K562 (cell line): Measurements from ENCODE around the gene NPAS3. TPM values are rescaled to one million over a fixed set of nuclear protein-coding genes. Genes with fewer than 3 reads are reported as not detected.

Experiments
- ATAC-seq: fragments of 200-7000 bp; cut with Tn5 transposase; 3 replicates; pipeline ENCODE4 v1.9.1; 2020; ENCODE audit warnings: moderate library complexity
- BruUV-seq: library from RNA; stranded (reverse); fragments of 400-500 nt; replicated peaks from 2 replicates; lab custom pipeline; 2021; lab: Mats Ljungman, UMichigan
- CTCF ChIA-PET: fragments of 300-600 bp; formaldehyde crosslinking; extraction: SDS; loops from one replicate; lab custom pipeline; 2021; ENCODE audit warnings: low intra/inter-chr PET ratio; lab: Yijun Ruan, JAX
- POLR2A ChIA-PET: fragments of 300-600, 350-650 bp; sonication (Branson Sonifier 250); formaldehyde crosslinking; extraction: SDS; loops from one replicate; lab custom pipeline; 2021; ENCODE audit warnings: antibody characterized with exemption, inconsistent platforms; lab: Yijun Ruan, JAX
- DNase-seq, 4 experiments: peaks; one replicate each; pipeline versions ENCODE4 v3.0.0 to v3.0.0-alpha.2; 2011 to 2018; ENCODE audit warnings: low spot score in 3 of 4, mixed read lengths in 3 of 4; ENCODE audit errors: extremely low read depth in 1 of 4
- FAIRE-seq: peaks from 2 replicates; lab custom pipeline; 2011; peaks lifted over from hg19 to GRCh38; lab: Jason Lieb, UNC
- H2AFZ ChIP-seq: 2 replicates; pipeline ENCODE4 v1.6.0; 2011; ENCODE audit warnings: low read depth, low read length, control low read depth, inconsistent platforms
- H3K27ac ChIP-seq: fragments of 200-600 bp; 3 replicates; pipeline ENCODE4 v1.8.0; 2011; ENCODE audit warnings: low read depth, mild to moderate bottlenecking, control low read depth, inconsistent platforms, low read length, moderate library complexity, mixed read lengths; ENCODE audit errors: extremely low read depth
- H3K27me3 ChIP-seq, 2 experiments: fragments of 300-600 bp in 1 of 2; 2 replicates in 1 of 2; 3 replicates in 1 of 2; pipeline versions ENCODE4 v1.6.0 to v1.8.0; 2011; ENCODE audit warnings: inconsistent platforms in 2 of 2, low read length in 2 of 2, mild to moderate bottlenecking in 1 of 2, mixed read lengths in 1 of 2, moderate library complexity in 1 of 2; ENCODE audit not compliant: control insufficient read depth in 2 of 2, insufficient read depth in 2 of 2
- H3K36me3 ChIP-seq: fragments of 300-600 bp; 3 replicates; pipeline ENCODE4 v1.8.0; 2011; ENCODE audit warnings: mild to moderate bottlenecking, low read length, inconsistent platforms; ENCODE audit not compliant: control insufficient read depth, insufficient read depth
- H3K4me1 ChIP-seq, 2 experiments: fragments of 200-600 bp in 1 of 2; replicated peaks in 1 of 2; 2 replicates in 1 of 2; 3 replicates in 1 of 2; pipeline versions ENCODE4 v1.5.1 to v1.8.0; 2011; ENCODE audit warnings: inconsistent platforms in 2 of 2, low read length in 2 of 2, mild to moderate bottlenecking in 1 of 2, mixed read lengths in 1 of 2, moderate library complexity in 1 of 2; ENCODE audit not compliant: control insufficient read depth in 2 of 2, insufficient read depth in 2 of 2
- H3K4me2 ChIP-seq: 2 replicates; pipeline ENCODE4 v1.6.1; 2011; ENCODE audit warnings: low read length, control low read depth, inconsistent platforms, mixed read lengths; ENCODE audit not compliant: insufficient read depth
- H3K4me3 ChIP-seq: fragments of 200-600 bp; sonication (generic), shearing (Covaris generic); 2 replicates; pipeline ENCODE4 v1.5.1; 2016; ENCODE audit warnings: control low read depth, inconsistent platforms
- H3K79me2 ChIP-seq: fragments of 200-600 bp; 3 replicates; pipeline ENCODE4 v1.8.0; 2011; ENCODE audit warnings: low read length, inconsistent platforms; ENCODE audit not compliant: control insufficient read depth, insufficient read depth
- H3K9ac ChIP-seq, 2 experiments: 2 replicates each; pipeline versions ENCODE4 v1.6.0 to v1.6.1; 2011; ENCODE audit warnings: low read depth in 2 of 2, low read length in 2 of 2, control low read depth in 1 of 2, inconsistent platforms in 1 of 2, mild to moderate bottlenecking in 1 of 2, mixed read lengths in 1 of 2; ENCODE audit not compliant: insufficient read depth in 1 of 2
- H3K9me1 ChIP-seq: one replicate; pipeline ENCODE4 v1.6.0; 2011; ENCODE audit warnings: inconsistent platforms, mild to moderate bottlenecking, low read length, moderate library complexity; ENCODE audit not compliant: control insufficient read depth, insufficient read depth
- H3K9me3 ChIP-seq: replicated peaks from 2 replicates; pipeline ENCODE4 v1.5.1; 2011; ENCODE audit warnings: low read depth, low read length, inconsistent platforms; ENCODE audit not compliant: control insufficient read depth, insufficient read depth
- H4K20me1 ChIP-seq: replicated peaks from 2 replicates; pipeline ENCODE4 v1.6.1; 2011; ENCODE audit warnings: low read length, inconsistent platforms, mixed read lengths; ENCODE audit not compliant: control insufficient read depth, insufficient read depth
- BRD4 ChIP-seq: fragments of 200-600 bp; sonication (generic); IDR thresholded peaks from 2 replicates; pipeline ENCODE4 v1.6.1; 2017; ENCODE audit warnings: inconsistent platforms
- CEBPB ChIP-seq: fragments of 450-650 bp; IDR thresholded peaks from 2 replicates; pipeline ENCODE4 v1.6.1; 2016; ENCODE audit warnings: missing genetic modification characterization, missing compliant biosample characterization
- EHMT2 ChIP-seq: fragments of 450-650 bp; IDR thresholded peaks from 2 replicates; pipeline ENCODE4 v1.6.1; 2018; ENCODE audit warnings: antibody characterized with exemption
- FOXK1 ChIP-seq: sonication (generic); formaldehyde crosslinking; IDR thresholded peaks from 2 replicates; pipeline ENCODE4 v1.8.0; 2022; ENCODE audit warnings: missing genetic modification reagents, mild to moderate bottlenecking, borderline replicate concordance
- FOXM1 ChIP-seq, 2 experiments: fragments of 450-650 bp in 1 of 2; sonication (generic) in 1 of 2; formaldehyde crosslinking in 1 of 2; IDR thresholded peaks; 2 replicates each; pipeline versions ENCODE4 v1.6.1 to v1.9.0; 2017 to 2022; ENCODE audit warnings: low read depth in 2 of 2, mild to moderate bottlenecking in 2 of 2, missing genetic modification reagents in 1 of 2, moderate library complexity in 1 of 2
- HNRNPK ChIP-seq: fragments of 200-400 bp; formaldehyde crosslinking; IDR thresholded peaks from one replicate; pipeline ENCODE4 v1.6.1; 2018; ENCODE audit warnings: mild to moderate bottlenecking, low read depth, low read length; ENCODE audit not compliant: poor library complexity, severe bottlenecking
- JUN ChIP-seq, 2 experiments: sonication (generic) in 1 of 2; formaldehyde crosslinking in 1 of 2; IDR thresholded peaks; 2 replicates each; pipeline versions ENCODE4 v1.6.1 to v1.8.0; 2012 to 2022; ENCODE audit warnings: borderline replicate concordance in 2 of 2, mild to moderate bottlenecking in 2 of 2, improper control_type of control experiment in 1 of 2, low read depth in 1 of 2, low read length in 1 of 2, missing genetic modification reagents in 1 of 2
- NR2C2 ChIP-seq, 2 experiments: fragments of 200-800 bp in 1 of 2; sonication (Bioruptor generic) in 1 of 2; sonication (generic) in 1 of 2; formaldehyde crosslinking in 1 of 2; IDR thresholded peaks; 2 replicates each; pipeline versions ENCODE4 v1.6.1 to v1.8.0; 2016 to 2022; ENCODE audit warnings: mild to moderate bottlenecking in 1 of 2, missing compliant biosample characterization in 1 of 2, missing genetic modification characterization in 1 of 2, missing genetic modification reagents in 1 of 2
- SIRT6 ChIP-seq: IDR thresholded peaks from one replicate; pipeline ENCODE4 v1.6.1; 2012; ENCODE audit warnings: low read depth, mild to moderate bottlenecking, control low read depth, inconsistent platforms, low read length, moderate library complexity
- TFAM ChIP-seq: fragments of 250-450 bp; sonication (Bioruptor Pico); conservative IDR thresholded peaks from 2 replicates; pipeline ENCODE4 v1.5.0; 2021; ENCODE audit warnings: mild to moderate bottlenecking, moderate library complexity
- TRIM28 ChIP-seq: fragments of 450-650 bp; IDR thresholded peaks from 2 replicates; pipeline ENCODE4 v1.6.1; 2017
- ZC3H4 ChIP-seq: sonication (generic); formaldehyde crosslinking; IDR thresholded peaks from 2 replicates; pipeline ENCODE4 v1.9.0; 2021; ENCODE audit warnings: missing genetic modification reagents, borderline replicate concordance
- ZNF174 ChIP-seq: fragments of 250-450 bp; sonication (Bioruptor Pico); IDR thresholded peaks from 2 replicates; pipeline ENCODE4 v1.4.0; 2020; ENCODE audit warnings: mild to moderate bottlenecking
- WGBS: fragments of 100-300 bp; shearing (Covaris generic); methylation state at CpG from one replicate; pipeline ENCODE4 v1.1.6; 2016; ENCODE audit warnings: low coverage, mixed read lengths; ENCODE audit not compliant: insufficient coverage; ENCODE audit errors: missing lambda C conversion rate; 5-methylcytosine and 5-hydroxymethylcytosine counted together
- in situ Hi-C: fragments of 300-500 bp; cut with MboI; formaldehyde crosslinking; loops from 4 replicates; pipeline ENCODE4 v1.15.0; 2018; ENCODE audit warnings: inconsistent platforms, mixed read lengths
- intact Hi-C: fragments of 100-400 bp; cut with micrococcal nuclease; formaldehyde crosslinking; loops from 2 replicates; pipeline ENCODE4 v1.14.2; 2022
- polyA plus RNA-seq, 8 experiments: library from polyadenylated mRNA; depleted of rRNA in 4 of 8; stranded (reverse) in 5 of 8; unstranded in 3 of 8; fragments of >200 nt; fragmentation: Nextera tagmentation in 2 of 8; fragmentation: Illumina TruSeq in 1 of 8; extraction: Ambion mirVana in 2 of 8; extraction: Trizol in 1 of 8; gene quantifications; 2 replicates each; pipeline versions ENCODE4 v1.2.1 to v1.2.3, GENCODE V29; 2011 to 2014; ENCODE audit warnings: inconsistent platforms in 1 of 8, missing spikeins in 1 of 8
- total RNA-seq, 7 experiments: library from RNA; depleted of rRNA in 6 of 7; stranded (reverse); fragments of >200 nt in 6 of 7; fragmentation: Illumina TruSeq in 2 of 7; extraction: Trizol in 2 of 7; gene quantifications; 2 replicates each; pipeline versions ENCODE4 v1.2.1 to v1.2.3, GENCODE V29; 2011 to 2021; ENCODE audit warnings: low replicate concordance in 1 of 7
- TF ChIP-seq, protein P1 (sequence below): fragments of 250-450 bp; sonication (Bioruptor Pico); IDR thresholded peaks from 2 replicates; pipeline ENCODE4 v1.8.0; 2022; ENCODE audit warnings: inconsistent platforms, mild to moderate bottlenecking, moderate library complexity, borderline replicate concordance
- TF ChIP-seq, protein P2 (sequence below): fragments of 250-450 bp; sonication (Bioruptor Pico); IDR thresholded peaks from 2 replicates; pipeline ENCODE4 v1.4.0; 2020; ENCODE audit warnings: mild to moderate bottlenecking, moderate library complexity
- TF ChIP-seq, protein P3 (sequence below): fragments of 450-650 bp; IDR thresholded peaks from 2 replicates; pipeline ENCODE4 v1.6.1; 2017; ENCODE audit warnings: antibody characterized with exemption

Gene NPAS3
- total and polyA plus RNA-seq, 9 of the 15 experiments (the other 6 are each of a cell fraction or from before 2014, with no cell fraction given) = 0.04 TPM; not detected in 8

DNA sequence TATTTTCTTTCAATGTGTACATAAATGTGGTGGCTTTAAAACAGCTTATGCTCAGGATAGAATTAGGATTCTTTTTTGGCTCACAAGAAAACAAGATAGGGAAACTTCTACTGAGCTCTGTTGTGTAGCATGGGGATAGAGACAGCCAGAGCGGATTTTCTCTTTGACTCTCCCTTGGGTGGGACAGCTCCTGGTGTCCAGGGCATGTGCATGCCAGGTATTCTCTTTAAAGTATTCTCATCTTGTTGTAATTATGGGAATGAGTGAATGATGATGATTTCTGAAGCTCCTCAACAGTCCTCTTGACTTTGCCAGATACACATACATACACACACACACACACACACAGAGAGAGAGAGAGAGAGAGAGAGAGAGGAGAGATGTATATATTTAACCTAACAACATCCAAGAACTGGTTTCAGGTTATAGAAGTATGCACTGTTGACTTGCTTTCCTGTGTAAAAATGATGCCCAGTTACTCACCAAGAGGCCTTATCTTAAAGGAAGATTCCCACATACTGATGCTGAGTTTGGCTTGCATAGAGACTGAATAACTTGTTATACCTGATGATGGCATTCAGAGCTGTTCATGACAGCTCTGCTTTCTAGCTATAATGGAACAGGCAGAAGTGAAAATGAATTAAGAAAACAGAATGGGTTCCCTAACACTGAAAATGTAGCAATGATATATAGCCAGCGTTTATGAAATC, 624.7 kb downstream of the NPAS3 start:
- H3K9me1 ChIP-seq = no peaks in the 10 kb centered on the region
- POLR2A ChIA-PET = interaction anchor here (0.6 to 2.1 kb wide), 2 partner anchors 9 to 11 kb away, joined by 5 to 6 read pairs; no protein-coding TSS in a partner anchor
- TF ChIP-seq NR2C2 (CRISPR knock-in tag; IDR thresholded peaks at IDR 0.05) (no peak), NR2C2 (tag; IDR thresholded peaks at IDR 0.05) (no peak), JUN (IDR thresholded peaks at IDR 0.05; ENCODE audit: borderline replicate concordance, low read depth, low read length) (no peak), JUN (CRISPR knock-in tag; IDR thresholded peaks at IDR 0.05; ENCODE audit: borderline replicate concordance) (no peak), TRIM28 (no peak), BRD4 (no peak), SIRT6 (no peak), ZNF174 (CRISPR knock-in tag) (no peak), HNRNPK (no peak), TFAM (no peak), FOXM1 (IDR thresholded peaks at IDR 0.05; ENCODE audit: low read depth) (no peak), FOXM1 (CRISPR knock-in tag; IDR thresholded peaks at IDR 0.05; ENCODE audit: low read depth) (no peak), EHMT2 (no peak), ZC3H4 (CRISPR knock-in tag) (no peak), CEBPB (tag) (no peak), FOXK1 (CRISPR knock-in tag) (no peak)
- TF ChIP-seq, protein P1, sequence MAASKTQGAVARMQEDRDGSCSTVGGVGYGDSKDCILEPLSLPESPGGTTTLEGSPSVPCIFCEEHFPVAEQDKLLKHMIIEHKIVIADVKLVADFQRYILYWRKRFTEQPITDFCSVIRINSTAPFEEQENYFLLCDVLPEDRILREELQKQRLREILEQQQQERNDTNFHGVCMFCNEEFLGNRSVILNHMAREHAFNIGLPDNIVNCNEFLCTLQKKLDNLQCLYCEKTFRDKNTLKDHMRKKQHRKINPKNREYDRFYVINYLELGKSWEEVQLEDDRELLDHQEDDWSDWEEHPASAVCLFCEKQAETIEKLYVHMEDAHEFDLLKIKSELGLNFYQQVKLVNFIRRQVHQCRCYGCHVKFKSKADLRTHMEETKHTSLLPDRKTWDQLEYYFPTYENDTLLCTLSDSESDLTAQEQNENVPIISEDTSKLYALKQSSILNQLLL (CRISPR knock-in tag) = no peak
- TF ChIP-seq, protein P2, sequence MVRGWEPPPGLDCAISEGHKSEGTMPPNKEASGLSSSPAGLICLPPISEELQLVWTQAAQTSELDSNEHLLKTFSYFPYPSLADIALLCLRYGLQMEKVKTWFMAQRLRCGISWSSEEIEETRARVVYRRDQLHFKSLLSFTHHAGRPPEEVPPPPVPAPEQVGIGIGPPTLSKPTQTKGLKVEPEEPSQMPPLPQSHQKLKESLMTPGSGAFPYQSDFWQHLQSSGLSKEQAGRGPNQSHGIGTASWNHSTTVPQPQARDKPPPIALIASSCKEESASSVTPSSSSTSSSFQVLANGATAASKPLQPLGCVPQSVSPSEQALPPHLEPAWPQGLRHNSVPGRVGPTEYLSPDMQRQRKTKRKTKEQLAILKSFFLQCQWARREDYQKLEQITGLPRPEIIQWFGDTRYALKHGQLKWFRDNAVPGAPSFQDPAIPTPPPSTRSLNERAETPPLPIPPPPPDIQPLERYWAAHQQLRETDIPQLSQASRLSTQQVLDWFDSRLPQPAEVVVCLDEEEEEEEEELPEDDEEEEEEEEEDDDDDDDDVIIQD (CRISPR knock-in tag) = no peak
- TF ChIP-seq, protein P3, sequence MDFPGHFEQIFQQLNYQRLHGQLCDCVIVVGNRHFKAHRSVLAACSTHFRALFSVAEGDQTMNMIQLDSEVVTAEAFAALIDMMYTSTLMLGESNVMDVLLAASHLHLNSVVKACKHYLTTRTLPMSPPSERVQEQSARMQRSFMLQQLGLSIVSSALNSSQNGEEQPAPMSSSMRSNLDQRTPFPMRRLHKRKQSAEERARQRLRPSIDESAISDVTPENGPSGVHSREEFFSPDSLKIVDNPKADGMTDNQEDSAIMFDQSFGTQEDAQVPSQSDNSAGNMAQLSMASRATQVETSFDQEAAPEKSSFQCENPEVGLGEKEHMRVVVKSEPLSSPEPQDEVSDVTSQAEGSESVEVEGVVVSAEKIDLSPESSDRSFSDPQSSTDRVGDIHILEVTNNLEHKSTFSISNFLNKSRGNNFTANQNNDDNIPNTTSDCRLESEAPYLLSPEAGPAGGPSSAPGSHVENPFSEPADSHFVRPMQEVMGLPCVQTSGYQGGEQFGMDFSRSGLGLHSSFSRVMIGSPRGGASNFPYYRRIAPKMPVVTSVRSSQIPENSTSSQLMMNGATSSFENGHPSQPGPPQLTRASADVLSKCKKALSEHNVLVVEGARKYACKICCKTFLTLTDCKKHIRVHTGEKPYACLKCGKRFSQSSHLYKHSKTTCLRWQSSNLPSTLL = no peak

More for the DNA sequence above, 624.7 kb downstream of the NPAS3 start:
- no peak overlapping the region for H2AFZ ChIP-seq
- DNase-seq = no peak
- H3K9ac ChIP-seq = no peak overlapping the region
- no TSS peak for BruUV-seq
- no peak overlapping the region for H3K4me3 ChIP-seq
- intact Hi-C loops (no loop called here), in situ Hi-C loops (no loop called here)
- no peak for ATAC-seq
- H3K4me1 ChIP-seq = peaks cover 0 to 16% of the 10 kb centered on the region in 2 experiments; a peak in 2 of 5 replicates
- FAIRE-seq = no peak
- H3K9me3 ChIP-seq = no peaks in the 10 kb centered on the region
- no peaks in the 10 kb centered on the region for H4K20me1 ChIP-seq
- CTCF ChIA-PET = no interaction called here
- 40% methylated on average over 2 of the region's 2 CpGs for WGBS
- H3K27ac ChIP-seq = no peak overlapping the region
- no peaks in the 10 kb centered on the region for H3K27me3 ChIP-seq
- no peak overlapping the region for H3K4me2 ChIP-seq
- no peaks in the 10 kb centered on the region for H3K36me3 ChIP-seq
- no peaks in the 10 kb centered on the region for H3K79me2 ChIP-seq
